Loucy (cell line): ENCODE results near the gene TMEM87B.

Experiments
- H2AFZ ChIP-seq: fragments of 200-600 bp; sonication (generic); 2 replicates; pipeline ENCODE4 v1.6.0; 2016; ENCODE audit warnings: antibody characterized with exemption, mild to moderate bottlenecking, low read length, moderate library complexity
- H3F3A ChIP-seq: fragments of 200-600 bp; 2 replicates; pipeline ENCODE4 v1.6.0; 2016; ENCODE audit warnings: antibody characterized with exemption, low read depth, mild to moderate bottlenecking
- H3K27me3 ChIP-seq: fragments of 200-600 bp; sonication (generic); 2 replicates; pipeline ENCODE4 v1.6.1; 2014; ENCODE audit warnings: low read length, mild to moderate bottlenecking; ENCODE audit not compliant: insufficient read depth, poor library complexity, severe bottlenecking
- H3K36me3 ChIP-seq: fragments of 200-600 bp; sonication (generic); 2 replicates; pipeline ENCODE4 v1.6.1; 2016; ENCODE audit warnings: low read length; ENCODE audit not compliant: insufficient read depth
- H3K4me1 ChIP-seq: fragments of 200-600 bp; sonication (generic); 2 replicates; pipeline ENCODE4 v1.5.1; 2014; ENCODE audit warnings: low read length, mild to moderate bottlenecking; ENCODE audit not compliant: insufficient read depth, poor library complexity, severe bottlenecking
- H3K4me2 ChIP-seq: fragments of 200-600 bp; sonication (generic); 2 replicates; pipeline ENCODE4 v1.6.0; 2014; ENCODE audit warnings: antibody characterized with exemption, low read length, low read depth, mild to moderate bottlenecking; ENCODE audit not compliant: poor library complexity, severe bottlenecking
- H3K4me3 ChIP-seq: fragments of 200-600 bp; sonication (generic); 2 replicates; pipeline ENCODE4 v1.5.1; 2014; ENCODE audit warnings: low read length, mild to moderate bottlenecking, mixed read lengths; ENCODE audit not compliant: poor library complexity, severe bottlenecking
- H3K79me2 ChIP-seq: fragments of 200-600 bp; sonication (generic); 2 replicates; pipeline ENCODE4 v1.6.1; 2014; ENCODE audit warnings: low read length; ENCODE audit not compliant: insufficient read depth
- H3K9ac ChIP-seq: fragments of 200-600 bp; sonication (generic); 2 replicates; pipeline ENCODE4 v1.6.0; 2014; ENCODE audit warnings: mild to moderate bottlenecking, low read depth, low read length, moderate library complexity; ENCODE audit not compliant: poor library complexity, severe bottlenecking
- H3K9me2 ChIP-seq: fragments of 200-600 bp; sonication (generic); replicated peaks from 2 replicates; pipeline ENCODE4 v1.6.1; 2016; ENCODE audit warnings: low read depth, low read length, mixed read lengths
- H3K9me3 ChIP-seq: fragments of 200-600 bp; sonication (generic); 2 replicates; pipeline ENCODE4 v1.6.1; 2014; ENCODE audit warnings: mild to moderate bottlenecking, antibody characterized with exemption, low read length, low read depth; ENCODE audit not compliant: insufficient read depth
- H4K20me1 ChIP-seq: fragments of 200-600 bp; sonication (generic); 2 replicates; pipeline ENCODE4 v1.6.0; 2014; ENCODE audit warnings: antibody characterized with exemption, low read length, mild to moderate bottlenecking; ENCODE audit not compliant: insufficient read depth, poor library complexity, severe bottlenecking
- CTCF ChIP-seq: fragments of 200-600 bp; sonication (generic); conservative IDR thresholded peaks from 2 replicates; pipeline ENCODE4 v1.5.1; 2014; ENCODE audit warnings: mild to moderate bottlenecking, antibody characterized with exemption, low read length
- EZH2phosphoT487 ChIP-seq: fragments of 200-600 bp; IDR thresholded peaks from 2 replicates; pipeline ENCODE4 v1.6.1; 2018; ENCODE audit warnings: antibody characterized with exemption, mild to moderate bottlenecking, moderate library complexity, borderline replicate concordance

The TMEM87B gene

GRCh38 chr2:112166806-112167499 is 111.9 kb downstream of the TMEM87B start:
- H3K36me3 ChIP-seq: no peaks in the 10 kb centered on the region
- no peak overlapping the region for H2AFZ ChIP-seq
- H3K27me3 ChIP-seq: no peaks in the 10 kb centered on the region
- no peaks in the 10 kb centered on the region for H3K9me2 ChIP-seq
- H3K9me3 ChIP-seq: no peaks in the 10 kb centered on the region
- H3K4me1 ChIP-seq: peaks cover 6% of the 10 kb centered on the region
- no peaks in the 10 kb centered on the region for H3K79me2 ChIP-seq
- no peak overlapping the region for H3K4me2 ChIP-seq
- H3K9ac ChIP-seq: no peak overlapping the region
- no peaks in the 10 kb centered on the region for H3F3A ChIP-seq
- TF ChIP-seq CTCF (no peak), EZH2phosphoT487 (no peak)
- H3K4me3 ChIP-seq: no peak overlapping the region
- H4K20me1 ChIP-seq: no peaks in the 10 kb centered on the region

GRCh38 chr2:112168422-112169124 is 113.5 kb downstream of the TMEM87B start:
- Histone ChIP-seq H3K4me2 (no peak overlapping the region), H2AFZ (no peak overlapping the region), H3K9me2 (no peaks in the 10 kb centered on the region), H3K79me2 (no peaks in the 10 kb centered on the region), H4K20me1 (no peaks in the 10 kb centered on the region), H3K9ac (no peak overlapping the region), H3K4me1 (peaks cover 10% of the 10 kb centered on the region), H3K36me3 (no peaks in the 10 kb centered on the region), H3K9me3 (no peaks in the 10 kb centered on the region), H3K27me3 (no peaks in the 10 kb centered on the region), H3K4me3 (no peak overlapping the region), H3F3A (no peaks in the 10 kb centered on the region)
- TF ChIP-seq EZH2phosphoT487 (no peak), CTCF (no peak)
